A549 (cell line): ENCODE measurements around the gene CCDC116.
"Not testable (repeated sequence)": the region's sequence is repeated elsewhere in the genome, so short reads cannot be mapped to it uniquely, and the experiment has no call there.

ENCODE experiments used
- CEBPB ChIP-seq, 2 experiments: fragments of >200 bp in 1 of 2; sonication (Bioruptor Twin) in 1 of 2; formaldehyde crosslinking in 1 of 2; IDR thresholded peaks; 2 replicates each; pipeline ENCODE4 v1.6.1; 2012 to 2016
- CTCF ChIP-seq: fragments of >200 bp; sonication (Bioruptor Twin); formaldehyde crosslinking; IDR thresholded peaks from 3 replicates; pipeline ENCODE4 v1.5.1; 2016
- E2F6 ChIP-seq: IDR thresholded peaks from 2 replicates; pipeline ENCODE4 v1.6.1; 2012; ENCODE audit warnings: low read depth, borderline replicate concordance
- FOSL2 ChIP-seq, 2 experiments: fragments of 450-650 bp in 1 of 2; fragments of >200 bp in 1 of 2; sonication (Bioruptor Twin) in 1 of 2; formaldehyde crosslinking; IDR thresholded peaks; 2 replicates each; pipeline versions ENCODE4 v1.5.0 to v1.6.1; 2016 to 2020; ENCODE audit warnings: mild to moderate bottlenecking in 1 of 2, moderate library complexity in 1 of 2
- HDAC2 ChIP-seq: fragments of 200-600 bp; sonication (generic); IDR thresholded peaks from 2 replicates; pipeline ENCODE4 v1.6.1; 2016
- HES2 ChIP-seq: fragments of >200 bp; sonication (Bioruptor Twin); formaldehyde crosslinking; IDR thresholded peaks from 2 replicates; pipeline ENCODE4 v1.6.1; 2016
- HMGXB4 ChIP-seq: fragments of 250-450 bp; sonication (Bioruptor Pico); IDR thresholded peaks from 2 replicates; pipeline ENCODE4 v1.5.0; 2021; ENCODE audit warnings: mild to moderate bottlenecking, moderate library complexity, borderline replicate concordance
- MAFK ChIP-seq: fragments of 450-650 bp; IDR thresholded peaks from 2 replicates; pipeline ENCODE4 v1.6.1; 2014; ENCODE audit not compliant: partially characterized antibody
- MAX ChIP-seq: IDR thresholded peaks from 2 replicates; pipeline ENCODE4 v1.6.1; 2012
- MYC ChIP-seq: IDR thresholded peaks from 2 replicates; pipeline ENCODE4 v1.6.1; 2012; ENCODE audit warnings: mild to moderate bottlenecking, inconsistent platforms, low read length, improper control_type of control experiment, borderline replicate concordance
- POLR2A ChIP-seq: IDR thresholded peaks from 2 replicates; pipeline ENCODE4 v1.6.1; 2012; ENCODE audit warnings: mild to moderate bottlenecking, low read length
- REST ChIP-seq: fragments of 200-600 bp; sonication (generic); IDR thresholded peaks from 2 replicates; pipeline ENCODE4 v1.6.1; 2016; ENCODE audit warnings: antibody characterized with exemption, mild to moderate bottlenecking, moderate library complexity
- RFX5 ChIP-seq: fragments of 450-650 bp; IDR thresholded peaks from 2 replicates; pipeline ENCODE4 v1.7.1; 2014; ENCODE audit warnings: antibody characterized with exemption, mild to moderate bottlenecking, moderate library complexity

- TF ChIP-seq RFX5; REST; CTCF; E2F6; HDAC2; HMGXB4 (CRISPR knock-in tag); HES2; POLR2A; MAX; MYC; MAFK; CEBPB (IDR thresholded peaks at IDR 0.05); FOSL2 (IDR thresholded peaks at IDR 0.05); FOSL2 (CRISPR knock-in tag; IDR thresholded peaks at IDR 0.05): not testable (repeated sequence)
These were observed 36.0 kb upstream of the CCDC116 start for GRCh38 chr22:21596356-21597135.
